KOPT-K1 (cell line): ENCODE data around the gene ABCG4.
"Not testable (repeated sequence)": the region's sequence is repeated elsewhere in the genome, so short reads cannot be mapped to it uniquely, and the experiment has no call there.

Experiments
- H3K27ac ChIP-seq: fragments of 200-600 bp; sonication (generic); 2 replicates; pipeline ENCODE4 v1.5.1; 2016; ENCODE audit warnings: antibody characterized with exemption, mild to moderate bottlenecking, low read depth, low read length; ENCODE audit not compliant: poor library complexity, severe bottlenecking
- H3K36me3 ChIP-seq: fragments of 200-600 bp; sonication (generic); 2 replicates; pipeline ENCODE4 v1.5.1; 2017; ENCODE audit warnings: antibody characterized with exemption, mild to moderate bottlenecking, low read length, moderate library complexity; ENCODE audit not compliant: insufficient read depth
- H3K9me3 ChIP-seq: fragments of 200-600 bp; sonication (generic); 2 replicates; pipeline ENCODE4 v1.5.1; 2017; ENCODE audit warnings: antibody characterized with exemption, low read length, mild to moderate bottlenecking; ENCODE audit not compliant: insufficient read depth, poor library complexity, severe bottlenecking

Gene ABCG4

GRCh38 chr11:119126675-119127268 is 22.1 kb upstream of the ABCG4 start:
- H3K27ac ChIP-seq = no peak overlapping the region
- H3K9me3 ChIP-seq = no peaks in the 10 kb centered on the region
- peaks cover 57% of the 10 kb centered on the region for H3K36me3 ChIP-seq

- H3K36me3 ChIP-seq = peaks cover 73% of the 10 kb centered on the region
- H3K9me3 ChIP-seq = no peaks in the 10 kb centered on the region
- no peak overlapping the region for H3K27ac ChIP-seq
Observed at GRCh38 chr11:119130662-119131061, 18.2 kb upstream of the ABCG4 start.

GRCh38 chr11:119134389-119134978 is 14.4 kb upstream of the ABCG4 start:
- peaks cover 56% of the 10 kb centered on the region for H3K36me3 ChIP-seq
- H3K27ac ChIP-seq = no peak overlapping the region
- no peaks in the 10 kb centered on the region for H3K9me3 ChIP-seq

- not testable (repeated sequence) for H3K36me3 ChIP-seq, H3K27ac ChIP-seq, H3K9me3 ChIP-seq
Observed at GRCh38 chr11:119139276-119139675, 9.6 kb upstream of the ABCG4 start.

- no peak overlapping the region for H3K27ac ChIP-seq
- H3K36me3 ChIP-seq = no peaks in the 10 kb centered on the region
- no peaks in the 10 kb centered on the region for H3K9me3 ChIP-seq
Observed at GRCh38 chr11:119144825-119145486, 3.9 kb upstream of the ABCG4 start.

GRCh38 chr11:119145551-119145950 is 3.3 kb upstream of the ABCG4 start:
- no peak overlapping the region for H3K27ac ChIP-seq
- H3K36me3 ChIP-seq = no peaks in the 10 kb centered on the region

GRCh38 chr11:119147604-119148333 is 1.1 kb upstream of the ABCG4 start:
- H3K9me3 ChIP-seq = no peaks in the 10 kb centered on the region
- H3K36me3 ChIP-seq = no peaks in the 10 kb centered on the region
- H3K27ac ChIP-seq = peak overlapping the region; percentile 10

More at GRCh38 chr11:119145551-119145950, 3.3 kb upstream of the ABCG4 start:
- H3K9me3 ChIP-seq = no peaks in the 10 kb centered on the region

GRCh38 chr11:119148720-119149017 is 183 bp upstream of the ABCG4 start:
- peak overlapping the region; percentile 0 for H3K27ac ChIP-seq
- no peaks in the 10 kb centered on the region for H3K9me3 ChIP-seq
- H3K36me3 ChIP-seq = no peaks in the 10 kb centered on the region

- Histone ChIP-seq H3K36me3 (no peaks in the 10 kb centered on the region), H3K9me3 (no peaks in the 10 kb centered on the region), H3K27ac (no peak overlapping the region)
Observed at GRCh38 chr11:119149786-119150275, 979 bp downstream of the ABCG4 start.

GRCh38 chr11:119152043-119152442 is 3.2 kb downstream of the ABCG4 start:
- Histone ChIP-seq H3K9me3 (no peaks in the 10 kb centered on the region), H3K27ac (no peak overlapping the region), H3K36me3 (no peaks in the 10 kb centered on the region)

- no peaks in the 10 kb centered on the region for H3K36me3 ChIP-seq
Observed at GRCh38 chr11:119152604-119153003, 3.8 kb downstream of the ABCG4 start.

GRCh38 chr11:119153049-119153818 is 4.4 kb downstream of the ABCG4 start:
- Histone ChIP-seq H3K36me3 (no peaks in the 10 kb centered on the region), H3K9me3 (no peaks in the 10 kb centered on the region), H3K27ac (no peak overlapping the region)

More at GRCh38 chr11:119152604-119153003, 3.8 kb downstream of the ABCG4 start:
- Histone ChIP-seq H3K27ac (no peak overlapping the region), H3K9me3 (no peaks in the 10 kb centered on the region)

- no peaks in the 10 kb centered on the region for H3K36me3 ChIP-seq
- no peaks in the 10 kb centered on the region for H3K9me3 ChIP-seq
- H3K27ac ChIP-seq = no peak overlapping the region
Observed at GRCh38 chr11:119154178-119154577, 5.3 kb downstream of the ABCG4 start.

GRCh38 chr11:119155733-119156492 is 7.1 kb downstream of the ABCG4 start:
- Histone ChIP-seq H3K36me3 (no peaks in the 10 kb centered on the region), H3K9me3 (no peaks in the 10 kb centered on the region), H3K27ac (no peak overlapping the region)
